H1 (cell line): Measurements from ENCODE around the gene PHYHD1. TPM values are rescaled to one million over a fixed set of nuclear protein-coding genes. Genes with fewer than 3 reads are reported as not detected.

Experiments used
- SAP30 ChIP-seq: fragments of 300-600 bp; sonication (generic); IDR thresholded peaks from 2 replicates; pipeline ENCODE4 v1.7.1; 2012; ENCODE audit warnings: low read length, moderate library complexity, mild to moderate bottlenecking, inconsistent platforms; ENCODE audit not compliant: insufficient read depth, insufficient replicate concordance
- polyA plus RNA-seq, 7 experiments: library from polyadenylated mRNA; depleted of rRNA in 3 of 7; stranded (reverse) in 5 of 7; unstranded in 2 of 7; fragments of >200 nt in 5 of 7; fragments of 200-250 nt in 2 of 7; gene quantifications; 1 replicate in 5 of 7; 2 replicates in 1 of 7; 4 replicates in 1 of 7; pipeline versions ENCODE4 v1.2.1 to v1.2.3, GENCODE V29; 2011 to 2013; ENCODE audit warnings: missing spikeins in 2 of 7, mixed read lengths in 2 of 7
- total RNA-seq: library from RNA; stranded (reverse); fragmentation: NEBNext Ultra II Directional; extraction: Animal tissue kit (Norgen Biotek cat#: 25700); gene quantifications from 2 replicates; pipeline ENCODE4 v1.2.1, GENCODE V29; 2021
- TF ChIP-seq, protein P1 (sequence below): fragments of 300-600 bp; sonication (generic); IDR thresholded peaks from 2 replicates; pipeline ENCODE4 v1.7.1; 2012; ENCODE audit warnings: low read length, moderate library complexity, mild to moderate bottlenecking, inconsistent platforms; ENCODE audit not compliant: insufficient replicate concordance

The PHYHD1 gene
- total and polyA plus RNA-seq, 2 of the 8 experiments (the other 6 are each of a cell fraction or from before 2014, with no cell fraction given): 14.1 to 25.6 TPM

DNA sequence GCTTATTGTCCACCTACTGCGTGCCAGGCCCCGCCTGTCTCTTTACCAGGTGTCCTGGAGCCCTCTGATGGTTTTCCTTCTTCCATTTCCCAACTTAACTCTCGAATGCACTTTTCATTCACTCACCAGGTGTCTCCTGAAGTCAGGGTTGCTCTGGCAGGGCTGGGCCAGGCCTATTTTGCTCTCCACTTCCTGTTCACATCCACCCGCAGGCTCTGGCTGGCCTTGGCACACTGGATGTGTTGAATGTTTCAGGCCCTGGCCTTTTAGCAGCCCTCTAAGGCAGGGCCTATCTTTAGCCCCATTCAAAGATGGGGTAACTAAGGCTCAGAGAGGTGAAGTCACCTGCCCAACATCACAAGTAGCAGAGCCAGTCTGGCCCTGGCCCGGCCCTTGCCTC lies 22.4 kb upstream of the PHYHD1 start (continued):
- TF ChIP-seq, protein P1, sequence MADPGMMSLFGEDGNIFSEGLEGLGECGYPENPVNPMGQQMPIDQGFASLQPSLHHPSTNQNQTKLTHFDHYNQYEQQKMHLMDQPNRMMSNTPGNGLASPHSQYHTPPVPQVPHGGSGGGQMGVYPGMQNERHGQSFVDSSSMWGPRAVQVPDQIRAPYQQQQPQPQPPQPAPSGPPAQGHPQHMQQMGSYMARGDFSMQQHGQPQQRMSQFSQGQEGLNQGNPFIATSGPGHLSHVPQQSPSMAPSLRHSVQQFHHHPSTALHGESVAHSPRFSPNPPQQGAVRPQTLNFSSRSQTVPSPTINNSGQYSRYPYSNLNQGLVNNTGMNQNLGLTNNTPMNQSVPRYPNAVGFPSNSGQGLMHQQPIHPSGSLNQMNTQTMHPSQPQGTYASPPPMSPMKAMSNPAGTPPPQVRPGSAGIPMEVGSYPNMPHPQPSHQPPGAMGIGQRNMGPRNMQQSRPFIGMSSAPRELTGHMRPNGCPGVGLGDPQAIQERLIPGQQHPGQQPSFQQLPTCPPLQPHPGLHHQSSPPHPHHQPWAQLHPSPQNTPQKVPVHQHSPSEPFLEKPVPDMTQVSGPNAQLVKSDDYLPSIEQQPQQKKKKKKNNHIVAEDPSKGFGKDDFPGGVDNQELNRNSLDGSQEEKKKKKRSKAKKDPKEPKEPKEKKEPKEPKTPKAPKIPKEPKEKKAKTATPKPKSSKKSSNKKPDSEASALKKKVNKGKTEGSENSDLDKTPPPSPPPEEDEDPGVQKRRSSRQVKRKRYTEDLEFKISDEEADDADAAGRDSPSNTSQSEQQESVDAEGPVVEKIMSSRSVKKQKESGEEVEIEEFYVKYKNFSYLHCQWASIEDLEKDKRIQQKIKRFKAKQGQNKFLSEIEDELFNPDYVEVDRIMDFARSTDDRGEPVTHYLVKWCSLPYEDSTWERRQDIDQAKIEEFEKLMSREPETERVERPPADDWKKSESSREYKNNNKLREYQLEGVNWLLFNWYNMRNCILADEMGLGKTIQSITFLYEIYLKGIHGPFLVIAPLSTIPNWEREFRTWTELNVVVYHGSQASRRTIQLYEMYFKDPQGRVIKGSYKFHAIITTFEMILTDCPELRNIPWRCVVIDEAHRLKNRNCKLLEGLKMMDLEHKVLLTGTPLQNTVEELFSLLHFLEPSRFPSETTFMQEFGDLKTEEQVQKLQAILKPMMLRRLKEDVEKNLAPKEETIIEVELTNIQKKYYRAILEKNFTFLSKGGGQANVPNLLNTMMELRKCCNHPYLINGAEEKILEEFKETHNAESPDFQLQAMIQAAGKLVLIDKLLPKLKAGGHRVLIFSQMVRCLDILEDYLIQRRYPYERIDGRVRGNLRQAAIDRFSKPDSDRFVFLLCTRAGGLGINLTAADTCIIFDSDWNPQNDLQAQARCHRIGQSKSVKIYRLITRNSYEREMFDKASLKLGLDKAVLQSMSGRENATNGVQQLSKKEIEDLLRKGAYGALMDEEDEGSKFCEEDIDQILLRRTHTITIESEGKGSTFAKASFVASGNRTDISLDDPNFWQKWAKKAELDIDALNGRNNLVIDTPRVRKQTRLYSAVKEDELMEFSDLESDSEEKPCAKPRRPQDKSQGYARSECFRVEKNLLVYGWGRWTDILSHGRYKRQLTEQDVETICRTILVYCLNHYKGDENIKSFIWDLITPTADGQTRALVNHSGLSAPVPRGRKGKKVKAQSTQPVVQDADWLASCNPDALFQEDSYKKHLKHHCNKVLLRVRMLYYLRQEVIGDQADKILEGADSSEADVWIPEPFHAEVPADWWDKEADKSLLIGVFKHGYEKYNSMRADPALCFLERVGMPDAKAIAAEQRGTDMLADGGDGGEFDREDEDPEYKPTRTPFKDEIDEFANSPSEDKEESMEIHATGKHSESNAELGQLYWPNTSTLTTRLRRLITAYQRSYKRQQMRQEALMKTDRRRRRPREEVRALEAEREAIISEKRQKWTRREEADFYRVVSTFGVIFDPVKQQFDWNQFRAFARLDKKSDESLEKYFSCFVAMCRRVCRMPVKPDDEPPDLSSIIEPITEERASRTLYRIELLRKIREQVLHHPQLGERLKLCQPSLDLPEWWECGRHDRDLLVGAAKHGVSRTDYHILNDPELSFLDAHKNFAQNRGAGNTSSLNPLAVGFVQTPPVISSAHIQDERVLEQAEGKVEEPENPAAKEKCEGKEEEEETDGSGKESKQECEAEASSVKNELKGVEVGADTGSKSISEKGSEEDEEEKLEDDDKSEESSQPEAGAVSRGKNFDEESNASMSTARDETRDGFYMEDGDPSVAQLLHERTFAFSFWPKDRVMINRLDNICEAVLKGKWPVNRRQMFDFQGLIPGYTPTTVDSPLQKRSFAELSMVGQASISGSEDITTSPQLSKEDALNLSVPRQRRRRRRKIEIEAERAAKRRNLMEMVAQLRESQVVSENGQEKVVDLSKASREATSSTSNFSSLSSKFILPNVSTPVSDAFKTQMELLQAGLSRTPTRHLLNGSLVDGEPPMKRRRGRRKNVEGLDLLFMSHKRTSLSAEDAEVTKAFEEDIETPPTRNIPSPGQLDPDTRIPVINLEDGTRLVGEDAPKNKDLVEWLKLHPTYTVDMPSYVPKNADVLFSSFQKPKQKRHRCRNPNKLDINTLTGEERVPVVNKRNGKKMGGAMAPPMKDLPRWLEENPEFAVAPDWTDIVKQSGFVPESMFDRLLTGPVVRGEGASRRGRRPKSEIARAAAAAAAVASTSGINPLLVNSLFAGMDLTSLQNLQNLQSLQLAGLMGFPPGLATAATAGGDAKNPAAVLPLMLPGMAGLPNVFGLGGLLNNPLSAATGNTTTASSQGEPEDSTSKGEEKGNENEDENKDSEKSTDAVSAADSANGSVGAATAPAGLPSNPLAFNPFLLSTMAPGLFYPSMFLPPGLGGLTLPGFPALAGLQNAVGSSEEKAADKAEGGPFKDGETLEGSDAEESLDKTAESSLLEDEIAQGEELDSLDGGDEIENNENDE: no peak
- TF ChIP-seq SAP30: no peak
